Measurements from ENCODE around the gene NEGR1. TPM values are rescaled to one million over a fixed set of nuclear protein-coding genes. Genes with fewer than 3 reads are reported as not detected.

NEGR1 gene
- total RNA-seq, 1 donor from 2014 or later: 11.0 TPM

- H3K4me3 ChIP-seq (ENCODE audit: low read length in 3 of 3): no peak overlapping the region
- no peaks in the 10 kb centered on the region for H3K36me3 ChIP-seq (ENCODE audit: control insufficient read depth in 3 of 3, insufficient read depth in 3 of 3, low read length in 3 of 3)
- no peak overlapping the region for H3K9ac ChIP-seq (ENCODE audit: low read depth in 1 of 3, low read length in 3 of 3)
- H3K9me3 ChIP-seq (ENCODE audit: control insufficient read depth in 3 of 3, low read length in 3 of 3): peaks cover 0 to 3% (median 0%) of the 10 kb centered on the region in 3 donors
- H3K4me1 ChIP-seq (ENCODE audit: control insufficient read depth in 3 of 3, insufficient read depth in 3 of 3, low read length in 3 of 3): no peaks in the 10 kb centered on the region
- H3K27ac ChIP-seq (ENCODE audit: low read depth, low read length): no peak overlapping the region
- H3K27me3 ChIP-seq (ENCODE audit: control insufficient read depth in 3 of 3, insufficient read depth in 3 of 3, low read length in 3 of 3): no peaks in the 10 kb centered on the region
These were observed 648.2 kb downstream of the NEGR1 start for GRCh38 chr1:71634159-71634558.

GRCh38 chr1:71630073-71630472, 652.3 kb downstream of the NEGR1 start:
- no peak overlapping the region for H3K27ac ChIP-seq (ENCODE audit: low read depth, low read length)
- H3K9me3 ChIP-seq (ENCODE audit: control insufficient read depth in 3 of 3, low read length in 3 of 3): no peaks in the 10 kb centered on the region
- H3K27me3 ChIP-seq (ENCODE audit: control insufficient read depth in 3 of 3, insufficient read depth in 3 of 3, low read length in 3 of 3): no peaks in the 10 kb centered on the region
- H3K9ac ChIP-seq (ENCODE audit: low read depth in 1 of 3, low read length in 3 of 3): no peak overlapping the region
- no peak overlapping the region for H3K4me3 ChIP-seq (ENCODE audit: low read length in 3 of 3)
- no peaks in the 10 kb centered on the region for H3K4me1 ChIP-seq (ENCODE audit: control insufficient read depth in 3 of 3, insufficient read depth in 3 of 3, low read length in 3 of 3)
- no peaks in the 10 kb centered on the region for H3K36me3 ChIP-seq (ENCODE audit: control insufficient read depth in 3 of 3, insufficient read depth in 3 of 3, low read length in 3 of 3)

- Histone ChIP-seq H3K27me3 (ENCODE audit: control insufficient read depth in 3 of 3, insufficient read depth in 3 of 3, low read length in 3 of 3) (no peaks in the 10 kb centered on the region), H3K4me1 (ENCODE audit: control insufficient read depth in 3 of 3, insufficient read depth in 3 of 3, low read length in 3 of 3) (no peaks in the 10 kb centered on the region), H3K27ac (ENCODE audit: low read depth, low read length) (no peak overlapping the region), H3K9ac (ENCODE audit: low read depth in 1 of 3, low read length in 3 of 3) (no peak overlapping the region), H3K4me3 (ENCODE audit: low read length in 3 of 3) (no peak overlapping the region), H3K36me3 (ENCODE audit: control insufficient read depth in 3 of 3, insufficient read depth in 3 of 3, low read length in 3 of 3) (no peaks in the 10 kb centered on the region), H3K9me3 (ENCODE audit: control insufficient read depth in 3 of 3, low read length in 3 of 3) (no peaks in the 10 kb centered on the region)
These were observed 657.3 kb downstream of the NEGR1 start for GRCh38 chr1:71625004-71625403.

DNA sequence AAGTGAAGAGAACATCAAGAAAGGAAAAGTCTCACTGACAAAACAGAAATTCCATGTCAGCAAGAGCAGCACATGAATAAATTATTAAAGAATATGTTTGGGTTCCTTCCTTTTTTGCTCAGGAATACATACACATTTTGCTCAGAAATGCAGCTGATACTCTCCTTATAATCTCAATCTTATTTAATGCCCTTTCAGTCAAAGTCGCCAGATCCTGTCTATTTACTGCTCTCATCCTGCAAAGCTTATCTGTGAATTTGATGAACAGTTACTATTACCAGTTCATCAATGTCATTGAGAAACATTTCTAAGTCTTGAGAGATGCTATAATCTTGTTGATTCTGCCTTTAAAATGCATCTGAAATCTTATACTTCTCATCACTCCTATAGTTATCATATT, 658.5 kb downstream of the NEGR1 start:
- Histone ChIP-seq H3K4me1 (ENCODE audit: control insufficient read depth in 3 of 3, insufficient read depth in 3 of 3, low read length in 3 of 3) (no peaks in the 10 kb centered on the region), H3K4me3 (ENCODE audit: low read length in 3 of 3) (no peak overlapping the region), H3K36me3 (ENCODE audit: control insufficient read depth in 3 of 3, insufficient read depth in 3 of 3, low read length in 3 of 3) (no peaks in the 10 kb centered on the region), H3K9ac (ENCODE audit: low read depth in 1 of 3, low read length in 3 of 3) (no peak overlapping the region), H3K27me3 (ENCODE audit: control insufficient read depth in 3 of 3, insufficient read depth in 3 of 3, low read length in 3 of 3) (no peaks in the 10 kb centered on the region), H3K9me3 (ENCODE audit: control insufficient read depth in 3 of 3, low read length in 3 of 3) (no peaks in the 10 kb centered on the region), H3K27ac (ENCODE audit: low read depth, low read length) (no peak overlapping the region)

DNA sequence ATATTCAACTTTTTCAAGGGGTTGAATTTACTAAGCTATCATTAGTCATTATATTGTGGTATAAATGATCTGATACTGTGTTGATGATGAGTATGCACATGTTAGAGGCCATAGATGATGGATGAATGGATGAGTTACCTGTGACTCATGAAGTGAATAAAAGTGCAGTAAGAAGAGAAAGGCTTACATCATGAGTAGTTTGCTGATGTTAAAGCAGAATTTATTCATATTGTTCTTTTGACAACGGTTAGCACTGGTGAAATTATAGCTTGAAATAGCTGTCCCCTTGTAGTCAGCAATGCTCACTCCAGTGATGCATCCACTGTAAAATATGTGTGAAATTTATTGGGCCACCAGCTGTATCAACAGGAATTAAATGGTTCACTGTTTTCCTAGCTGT, 660.6 kb downstream of the NEGR1 start:
- Histone ChIP-seq H3K36me3 (ENCODE audit: control insufficient read depth in 3 of 3, insufficient read depth in 3 of 3, low read length in 3 of 3) (no peaks in the 10 kb centered on the region), H3K27me3 (ENCODE audit: control insufficient read depth in 3 of 3, insufficient read depth in 3 of 3, low read length in 3 of 3) (no peaks in the 10 kb centered on the region), H3K4me1 (ENCODE audit: control insufficient read depth in 3 of 3, insufficient read depth in 3 of 3, low read length in 3 of 3) (no peaks in the 10 kb centered on the region), H3K27ac (ENCODE audit: low read depth, low read length) (no peak overlapping the region), H3K9me3 (ENCODE audit: control insufficient read depth in 3 of 3, low read length in 3 of 3) (no peaks in the 10 kb centered on the region), H3K9ac (ENCODE audit: low read depth in 1 of 3, low read length in 3 of 3) (no peak overlapping the region), H3K4me3 (ENCODE audit: low read length in 3 of 3) (no peak overlapping the region)

GRCh38 chr1:71618766-71619530, 663.4 kb downstream of the NEGR1 start:
- Histone ChIP-seq H3K4me3 (ENCODE audit: low read length in 3 of 3) (no peak overlapping the region), H3K27ac (ENCODE audit: low read depth, low read length) (no peak overlapping the region), H3K36me3 (ENCODE audit: control insufficient read depth in 3 of 3, insufficient read depth in 3 of 3, low read length in 3 of 3) (no peaks in the 10 kb centered on the region), H3K27me3 (ENCODE audit: control insufficient read depth in 3 of 3, insufficient read depth in 3 of 3, low read length in 3 of 3) (no peaks in the 10 kb centered on the region), H3K9ac (ENCODE audit: low read depth in 1 of 3, low read length in 3 of 3) (no peak overlapping the region), H3K9me3 (ENCODE audit: control insufficient read depth in 3 of 3, low read length in 3 of 3) (no peaks in the 10 kb centered on the region), H3K4me1 (ENCODE audit: control insufficient read depth in 3 of 3, insufficient read depth in 3 of 3, low read length in 3 of 3) (no peaks in the 10 kb centered on the region)

DNA sequence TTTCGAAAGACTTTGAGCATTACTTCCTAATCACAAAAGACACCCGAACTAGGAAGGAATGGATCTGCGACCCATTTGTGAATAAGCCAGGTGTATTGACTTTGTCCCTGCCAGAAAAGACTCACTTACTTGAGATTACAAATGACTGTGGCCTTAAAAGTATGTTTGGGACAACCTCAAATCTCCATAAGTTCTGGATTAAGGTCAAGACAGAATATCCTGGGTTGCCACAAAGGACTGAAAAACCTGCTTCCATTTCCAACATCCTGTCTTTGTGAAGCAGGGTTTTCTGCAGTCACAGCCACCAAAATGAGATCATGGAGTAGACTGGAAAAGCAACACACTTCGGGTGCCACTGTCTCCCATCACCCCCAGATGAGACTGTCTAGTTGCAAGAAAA, 664.1 kb downstream of the NEGR1 start:
- H3K27ac ChIP-seq (ENCODE audit: low read depth, low read length): no peak overlapping the region
- no peaks in the 10 kb centered on the region for H3K9me3 ChIP-seq (ENCODE audit: control insufficient read depth in 3 of 3, low read length in 3 of 3)
- H3K36me3 ChIP-seq (ENCODE audit: control insufficient read depth in 3 of 3, insufficient read depth in 3 of 3, low read length in 3 of 3): no peaks in the 10 kb centered on the region
- no peaks in the 10 kb centered on the region for H3K27me3 ChIP-seq (ENCODE audit: control insufficient read depth in 3 of 3, insufficient read depth in 3 of 3, low read length in 3 of 3)
- H3K4me3 ChIP-seq (ENCODE audit: low read length in 3 of 3): no peak overlapping the region
- H3K4me1 ChIP-seq (ENCODE audit: control insufficient read depth in 3 of 3, insufficient read depth in 3 of 3, low read length in 3 of 3): no peaks in the 10 kb centered on the region
- no peak overlapping the region for H3K9ac ChIP-seq (ENCODE audit: low read depth in 1 of 3, low read length in 3 of 3)

DNA sequence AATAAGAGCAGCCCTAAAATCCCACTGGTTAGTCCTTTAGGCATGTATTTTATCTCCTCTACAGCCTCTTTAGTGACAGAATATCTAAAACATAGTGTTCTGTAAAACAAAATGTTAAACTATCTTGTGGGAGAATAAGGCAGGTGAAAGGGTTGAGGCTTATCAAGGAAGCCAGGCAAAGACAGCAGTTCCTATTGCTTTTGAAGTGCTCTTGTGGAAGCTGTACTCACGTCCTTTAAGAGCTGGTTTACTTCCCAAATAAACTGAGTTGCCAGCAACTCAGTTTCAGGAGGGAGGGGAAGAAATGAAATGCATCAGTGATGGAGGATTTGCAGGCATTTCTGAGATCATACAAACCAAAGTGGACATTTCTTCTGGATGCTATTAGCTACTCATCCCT, 671.9 kb downstream of the NEGR1 start:
- H3K9me3 ChIP-seq (ENCODE audit: control insufficient read depth in 3 of 3, low read length in 3 of 3): no peaks in the 10 kb centered on the region
- no peaks in the 10 kb centered on the region for H3K27me3 ChIP-seq (ENCODE audit: control insufficient read depth in 3 of 3, insufficient read depth in 3 of 3, low read length in 3 of 3)
- H3K4me1 ChIP-seq (ENCODE audit: control insufficient read depth in 3 of 3, insufficient read depth in 3 of 3, low read length in 3 of 3): no peaks in the 10 kb centered on the region
- no peak overlapping the region for H3K9ac ChIP-seq (ENCODE audit: low read depth in 1 of 3, low read length in 3 of 3)
- H3K27ac ChIP-seq (ENCODE audit: low read depth, low read length): no peak overlapping the region
- no peak overlapping the region for H3K4me3 ChIP-seq (ENCODE audit: low read length in 3 of 3)
- H3K36me3 ChIP-seq (ENCODE audit: control insufficient read depth in 3 of 3, insufficient read depth in 3 of 3, low read length in 3 of 3): no peaks in the 10 kb centered on the region

- no peak overlapping the region for H3K9ac ChIP-seq (ENCODE audit: low read depth in 1 of 3, low read length in 3 of 3)
- no peaks in the 10 kb centered on the region for H3K36me3 ChIP-seq (ENCODE audit: control insufficient read depth in 3 of 3, insufficient read depth in 3 of 3, low read length in 3 of 3)
- no peaks in the 10 kb centered on the region for H3K4me1 ChIP-seq (ENCODE audit: control insufficient read depth in 3 of 3, insufficient read depth in 3 of 3, low read length in 3 of 3)
- H3K27ac ChIP-seq (ENCODE audit: low read depth, low read length): no peak overlapping the region
- H3K27me3 ChIP-seq (ENCODE audit: control insufficient read depth in 3 of 3, insufficient read depth in 3 of 3, low read length in 3 of 3): no peaks in the 10 kb centered on the region
- no peaks in the 10 kb centered on the region for H3K9me3 ChIP-seq (ENCODE audit: control insufficient read depth in 3 of 3, low read length in 3 of 3)
- no peak overlapping the region for H3K4me3 ChIP-seq (ENCODE audit: low read length in 3 of 3)
These were observed 679.1 kb downstream of the NEGR1 start for GRCh38 chr1:71603044-71603776.

- no peak overlapping the region for H3K4me3 ChIP-seq (ENCODE audit: low read length in 3 of 3)
- H3K27me3 ChIP-seq (ENCODE audit: control insufficient read depth in 3 of 3, insufficient read depth in 3 of 3, low read length in 3 of 3): no peaks in the 10 kb centered on the region
- no peaks in the 10 kb centered on the region for H3K9me3 ChIP-seq (ENCODE audit: control insufficient read depth in 3 of 3, low read length in 3 of 3)
- no peaks in the 10 kb centered on the region for H3K4me1 ChIP-seq (ENCODE audit: control insufficient read depth in 3 of 3, insufficient read depth in 3 of 3, low read length in 3 of 3)
- H3K9ac ChIP-seq (ENCODE audit: low read depth in 1 of 3, low read length in 3 of 3): no peak overlapping the region
- no peak overlapping the region for H3K27ac ChIP-seq (ENCODE audit: low read depth, low read length)
- no peaks in the 10 kb centered on the region for H3K36me3 ChIP-seq (ENCODE audit: control insufficient read depth in 3 of 3, insufficient read depth in 3 of 3, low read length in 3 of 3)
These were observed 682.3 kb downstream of the NEGR1 start for GRCh38 chr1:71600023-71600422.

Data from skeletal muscle tissue (tissue), 4 donors.